GM19025 (cell line): ENCODE measurements around the gene GART.
A peak's percentile ranks its signal among the peaks of the same experiment; 100 is the strongest.
"Not testable (repeated sequence)": the region's sequence is repeated elsewhere in the genome, so short reads cannot be mapped to it uniquely, and the experiment has no call there.

ENCODE experiments used
- ATAC-seq: cut with Tn5 transposase; IDR thresholded peaks from one replicate; pipeline ENCODE4 v1.9.1; 2021; ENCODE audit warnings: mild to moderate bottlenecking, low read depth, moderate library complexity; ENCODE audit not compliant: unreplicated experiment

The GART gene

GRCh38 chr21:33478935-33479678, 62.8 kb downstream of the GART start:
- ATAC-seq, result peak; percentile 11

GRCh38 chr21:33478182-33478581, 63.7 kb downstream of the GART start:
- no peak for ATAC-seq

GRCh38 chr21:33477066-33477465, 64.9 kb downstream of the GART start:
- ATAC-seq, result no peak

GRCh38 chr21:33473344-33473743, 68.6 kb downstream of the GART start:
- no peak for ATAC-seq

- ATAC-seq, result no peak
Measured at GRCh38 chr21:33470701-33471100, 71.2 kb downstream of the GART start.

GRCh38 chr21:33469183-33469582, 72.7 kb downstream of the GART start:
- ATAC-seq, result not testable (repeated sequence)

GRCh38 chr21:33461538-33462250, 80.2 kb downstream of the GART start:
- no peak for ATAC-seq

GRCh38 chr21:33458861-33459260, 83.1 kb downstream of the GART start:
- no peak for ATAC-seq

GRCh38 chr21:33455686-33456446, 86.1 kb downstream of the GART start:
- ATAC-seq, result no peak
